Dendritic cell treated with granulocyte-macrophage colony-stimulating factor and Interleukin-4, amounts not matched to agents 40 ng/mL and 50 ng/mL, for 4 days (primary cell): ENCODE results near the gene DDRGK1.

Source experiments
- H3K27ac Mint-ChIP-seq: one replicate; pipeline ENCODE4 v1.8.0; 2022; ENCODE audit warnings: mild to moderate bottlenecking, mixed read lengths
- H3K27me3 Mint-ChIP-seq: one replicate; pipeline ENCODE4 v1.8.0; 2022; ENCODE audit warnings: mild to moderate bottlenecking, mixed read lengths
- H3K36me3 Mint-ChIP-seq: one replicate; pipeline ENCODE4 v1.8.0; 2022; ENCODE audit warnings: low read depth, mixed read lengths
- H3K4me1 Mint-ChIP-seq: one replicate; pipeline ENCODE4 v1.8.0; 2022; ENCODE audit warnings: low read depth, mixed read lengths
- H3K4me3 Mint-ChIP-seq: one replicate; pipeline ENCODE4 v1.8.0; 2022; ENCODE audit warnings: mild to moderate bottlenecking, moderate library complexity, mixed read lengths
- H3K9me3 Mint-ChIP-seq: one replicate; pipeline ENCODE4 v1.8.0; 2022; ENCODE audit warnings: mixed read lengths
- intact Hi-C: fragments of 100-400 bp; cut with micrococcal nuclease; formaldehyde crosslinking; loops from one replicate; pipeline ENCODE4 v1.15.0; 2022

The DDRGK1 gene

DNA sequence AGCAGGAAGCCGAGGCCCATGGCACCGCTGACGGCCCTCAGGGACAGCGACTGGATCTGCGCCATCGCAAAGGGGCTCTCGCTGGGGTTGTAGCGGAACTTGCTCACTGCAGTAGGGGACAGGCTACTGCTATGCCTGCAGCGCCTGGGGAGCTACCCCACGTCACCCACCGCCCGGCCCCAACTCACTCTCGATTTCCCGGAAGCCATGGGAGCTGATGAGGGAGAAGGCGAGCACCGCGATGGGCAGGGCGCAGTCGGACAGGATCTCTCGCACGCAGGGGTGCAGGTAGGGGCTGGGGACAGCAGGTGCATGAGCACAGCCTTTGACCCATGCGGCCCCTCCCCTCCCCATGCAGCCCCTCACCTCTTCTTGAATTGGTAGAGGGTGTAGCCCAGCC, 24.7 kb upstream of the DDRGK1 start:
- no peak overlapping the region for H3K27ac Mint-ChIP-seq
- H3K9me3 Mint-ChIP-seq: no peaks in the 10 kb centered on the region
- no peaks in the 10 kb centered on the region for H3K4me1 Mint-ChIP-seq
- intact Hi-C loops: no loop called here
- H3K27me3 Mint-ChIP-seq: peaks cover 4% of the 10 kb centered on the region
- peaks cover 20% of the 10 kb centered on the region for H3K36me3 Mint-ChIP-seq
- H3K4me3 Mint-ChIP-seq: no peak overlapping the region

DNA sequence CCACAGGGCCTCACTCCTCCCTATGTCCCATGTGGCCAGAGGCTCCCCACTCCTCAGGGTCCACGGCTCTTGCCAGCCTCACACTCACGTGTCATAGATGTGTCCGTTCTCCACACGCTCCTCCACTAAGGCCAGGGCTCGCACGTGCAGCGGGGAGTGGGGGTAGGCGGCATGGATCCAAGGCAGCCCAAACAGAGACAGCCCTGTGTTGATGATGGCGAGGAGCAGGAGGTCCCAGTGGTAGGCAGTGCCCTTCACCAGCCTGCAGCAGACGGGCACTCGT, 24.2 kb upstream of the DDRGK1 start:
- no peaks in the 10 kb centered on the region for H3K9me3 Mint-ChIP-seq
- H3K36me3 Mint-ChIP-seq: peaks cover 24% of the 10 kb centered on the region
- no peak overlapping the region for H3K27ac Mint-ChIP-seq
- H3K27me3 Mint-ChIP-seq: peaks cover 2% of the 10 kb centered on the region
- no peaks in the 10 kb centered on the region for H3K4me1 Mint-ChIP-seq
- no peak overlapping the region for H3K4me3 Mint-ChIP-seq
- intact Hi-C loops: no loop called here

DNA sequence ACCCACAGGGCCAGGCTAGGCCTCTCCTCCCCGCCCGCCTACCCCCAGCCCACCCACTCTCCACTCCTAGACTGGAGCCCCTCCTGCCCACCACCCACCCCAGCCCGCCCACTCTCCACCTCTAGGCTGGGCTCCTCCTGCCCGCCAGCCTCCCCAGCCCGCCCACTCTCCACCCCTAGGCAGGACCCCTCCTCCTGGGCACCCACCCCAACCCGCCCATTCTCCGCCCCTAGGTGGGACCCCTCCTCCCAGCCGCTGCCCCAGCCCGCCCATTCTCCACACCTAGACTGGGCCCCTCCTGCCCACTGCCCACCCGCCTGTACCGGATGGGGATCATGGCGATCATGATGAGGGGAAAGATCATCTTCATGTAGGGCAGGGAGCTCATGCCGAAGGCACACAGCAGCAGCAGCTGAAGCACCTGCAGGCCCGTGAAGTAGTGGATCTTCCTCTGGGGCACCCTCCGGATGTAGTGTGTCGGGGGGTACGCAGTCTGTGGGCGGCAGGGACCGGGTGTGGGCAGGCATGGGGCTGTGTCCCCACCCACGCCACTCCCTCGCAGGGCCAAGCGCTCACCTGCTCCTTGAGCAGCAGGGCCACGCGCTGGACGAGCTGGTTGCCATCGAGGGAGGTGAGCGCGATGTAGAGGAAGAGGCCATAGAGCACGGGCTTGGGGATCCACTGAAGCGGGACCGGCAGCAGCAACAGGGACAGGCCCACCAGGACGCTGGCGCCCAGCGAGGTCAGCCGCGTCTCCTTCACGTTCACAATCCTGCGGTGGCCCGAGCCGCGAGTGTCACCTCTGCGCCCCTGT, 23.7 kb upstream of the DDRGK1 start:
- intact Hi-C loops: no loop called here
- no peak overlapping the region for H3K4me3 Mint-ChIP-seq
- no peaks in the 10 kb centered on the region for H3K9me3 Mint-ChIP-seq
- H3K4me1 Mint-ChIP-seq: peaks cover 2% of the 10 kb centered on the region
- H3K27me3 Mint-ChIP-seq: peaks cover 2% of the 10 kb centered on the region
- no peak overlapping the region for H3K27ac Mint-ChIP-seq
- H3K36me3 Mint-ChIP-seq: peaks cover 30% of the 10 kb centered on the region

DNA sequence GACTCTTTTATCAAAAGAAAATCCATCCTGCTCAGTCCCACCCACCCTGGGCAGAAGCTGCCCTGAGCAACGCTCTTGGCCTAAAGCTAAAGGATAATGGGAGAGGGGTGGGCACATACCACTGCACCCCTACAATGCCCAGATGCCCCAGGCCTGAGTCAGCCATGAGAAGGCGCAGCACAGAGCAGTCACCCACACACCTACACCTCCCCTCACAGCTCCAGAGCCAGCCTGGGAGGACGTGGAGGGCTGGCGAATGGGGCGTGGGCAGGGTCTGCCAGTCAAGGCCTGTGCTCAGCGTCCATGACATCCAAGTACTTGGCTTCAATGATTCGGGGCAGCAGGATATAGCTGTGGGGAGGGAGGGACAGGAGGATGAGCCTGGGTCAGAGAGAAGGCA, 23.0 kb upstream of the DDRGK1 start:
- intact Hi-C loops: no loop called here
- H3K4me3 Mint-ChIP-seq: no peak overlapping the region
- no peaks in the 10 kb centered on the region for H3K27me3 Mint-ChIP-seq
- H3K4me1 Mint-ChIP-seq: peaks cover 7% of the 10 kb centered on the region
- no peak overlapping the region for H3K27ac Mint-ChIP-seq
- no peaks in the 10 kb centered on the region for H3K9me3 Mint-ChIP-seq
- peaks cover 36% of the 10 kb centered on the region for H3K36me3 Mint-ChIP-seq

DNA sequence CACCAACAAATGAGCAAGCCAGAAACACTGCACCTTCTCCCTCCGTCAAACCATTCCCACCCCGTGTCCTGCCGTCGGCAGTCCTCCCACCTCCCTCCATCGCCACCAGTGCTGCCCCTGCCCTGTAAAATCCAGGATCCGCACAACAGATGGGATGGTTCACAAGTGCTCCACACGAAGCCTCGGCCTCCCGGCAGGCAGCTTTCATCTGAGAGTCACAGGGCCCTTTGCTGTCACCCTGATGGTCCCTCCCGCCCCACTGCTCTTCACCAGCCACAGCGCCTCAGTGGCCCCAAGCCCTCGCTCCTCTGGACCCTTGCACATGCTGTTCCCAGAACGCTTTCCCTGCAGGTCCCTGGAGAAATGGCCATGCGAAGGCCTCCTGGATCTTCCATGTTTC, 22.4 kb upstream of the DDRGK1 start:
- Mint-ChIP-seq H3K27ac (no peak overlapping the region), H3K4me3 (no peak overlapping the region), H3K36me3 (peaks cover 43% of the 10 kb centered on the region), H3K27me3 (no peaks in the 10 kb centered on the region), H3K4me1 (peaks cover 7% of the 10 kb centered on the region), H3K9me3 (no peaks in the 10 kb centered on the region)
- intact Hi-C loops: no loop called here

DNA sequence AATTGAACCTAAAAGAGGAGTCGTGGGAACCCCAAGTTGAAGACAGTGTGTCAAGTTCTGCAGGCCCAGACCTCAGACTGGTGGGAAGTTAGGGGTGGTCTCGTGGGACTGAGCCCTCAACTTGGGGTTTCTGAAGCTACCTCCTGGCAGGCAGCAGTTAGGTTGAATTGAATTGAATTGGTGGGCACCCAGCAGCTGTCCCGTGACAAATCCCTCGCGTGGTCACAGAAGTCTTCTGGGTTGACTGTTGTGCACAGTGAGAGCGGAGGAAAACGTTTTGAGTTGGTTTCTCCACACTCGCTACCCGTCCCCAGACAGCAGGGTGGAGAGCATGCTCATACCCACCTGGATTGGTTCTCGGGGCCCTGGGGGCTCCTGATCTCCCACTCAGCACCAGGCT, 21.6 kb upstream of the DDRGK1 start:
- no peak overlapping the region for H3K4me3 Mint-ChIP-seq
- peaks cover 7% of the 10 kb centered on the region for H3K4me1 Mint-ChIP-seq
- H3K27ac Mint-ChIP-seq: no peak overlapping the region
- no peaks in the 10 kb centered on the region for H3K9me3 Mint-ChIP-seq
- H3K27me3 Mint-ChIP-seq: no peaks in the 10 kb centered on the region
- intact Hi-C loops: no loop called here
- H3K36me3 Mint-ChIP-seq: peaks cover 50% of the 10 kb centered on the region

DNA sequence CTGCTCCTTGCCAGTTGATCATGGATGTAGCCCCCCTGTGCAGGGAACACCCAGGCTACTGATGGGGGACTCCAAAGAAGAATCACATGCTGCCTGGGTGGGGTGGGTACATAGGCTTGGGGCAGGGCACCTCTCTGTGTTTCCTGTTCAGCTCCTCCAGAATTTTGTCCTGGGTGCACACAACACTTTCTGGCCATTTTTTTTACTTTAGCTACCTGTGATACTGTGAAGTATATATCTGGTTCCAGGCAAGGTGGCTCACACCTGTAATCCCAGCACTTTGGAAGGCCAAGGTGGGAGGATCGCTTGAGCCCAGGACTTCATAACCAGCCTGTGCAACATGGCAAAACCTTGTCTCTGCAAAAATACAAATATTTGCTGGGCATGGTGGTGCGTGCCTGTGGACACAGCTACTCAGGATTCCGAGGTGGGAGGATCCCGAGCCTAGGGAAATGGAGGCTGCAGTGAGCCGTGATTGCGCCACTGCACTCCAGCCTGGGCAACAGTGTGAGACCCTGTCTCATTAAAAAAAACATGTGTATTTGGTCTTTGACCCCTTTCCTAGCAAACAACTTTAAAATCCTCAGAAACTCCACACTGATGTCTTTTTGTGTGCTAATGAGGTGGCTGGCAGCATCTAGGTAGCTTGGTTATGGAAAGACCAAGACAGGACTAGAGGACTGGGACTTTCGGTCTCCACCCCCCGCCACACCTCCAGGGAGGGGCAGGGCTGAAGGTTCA, 20.4 kb upstream of the DDRGK1 start:
- H3K9me3 Mint-ChIP-seq: no peaks in the 10 kb centered on the region
- intact Hi-C loops: no loop called here
- no peak overlapping the region for H3K4me3 Mint-ChIP-seq
- H3K27ac Mint-ChIP-seq: no peak overlapping the region
- H3K27me3 Mint-ChIP-seq: no peaks in the 10 kb centered on the region
- peaks cover 7% of the 10 kb centered on the region for H3K4me1 Mint-ChIP-seq
- peaks cover 63% of the 10 kb centered on the region for H3K36me3 Mint-ChIP-seq

DNA sequence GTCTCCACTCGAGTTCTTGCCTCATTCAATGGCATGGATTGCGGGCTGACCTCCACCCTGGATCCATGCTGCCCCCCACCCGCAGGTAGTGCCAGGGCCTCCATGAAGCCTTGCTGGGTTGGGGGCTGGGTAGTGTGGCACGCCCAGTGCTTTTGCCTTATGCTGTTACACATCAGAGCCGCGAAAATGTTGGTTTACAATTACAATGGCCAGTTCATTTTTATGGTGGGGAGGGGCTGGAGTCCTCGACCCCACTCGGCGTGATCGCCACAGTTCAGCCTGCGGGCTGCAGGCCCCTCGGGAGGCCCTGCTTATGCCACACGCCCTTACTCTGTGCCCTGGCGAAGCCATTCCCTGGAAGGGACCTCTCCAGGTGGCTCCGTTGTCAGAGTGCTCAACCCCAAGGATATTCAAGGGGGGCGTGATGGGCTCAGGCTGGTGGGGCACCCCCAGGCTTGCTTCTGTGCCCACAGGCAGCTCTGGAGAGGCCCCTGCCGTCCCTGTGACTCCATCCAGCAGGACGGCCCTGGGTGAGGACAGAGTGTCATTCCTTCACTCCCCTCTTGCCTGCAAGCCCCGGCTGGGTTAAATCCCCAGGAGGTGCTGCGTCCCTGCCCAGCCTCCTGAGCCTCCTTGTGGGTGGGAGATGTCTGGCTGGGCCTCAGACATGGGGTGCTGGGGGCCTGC, 19.7 kb upstream of the DDRGK1 start:
- Mint-ChIP-seq H3K27me3 (no peaks in the 10 kb centered on the region), H3K27ac (no peak overlapping the region), H3K36me3 (peaks cover 69% of the 10 kb centered on the region), H3K4me3 (no peak overlapping the region), H3K4me1 (peaks cover 7% of the 10 kb centered on the region), H3K9me3 (no peaks in the 10 kb centered on the region)
- intact Hi-C loops: no loop called here

DNA sequence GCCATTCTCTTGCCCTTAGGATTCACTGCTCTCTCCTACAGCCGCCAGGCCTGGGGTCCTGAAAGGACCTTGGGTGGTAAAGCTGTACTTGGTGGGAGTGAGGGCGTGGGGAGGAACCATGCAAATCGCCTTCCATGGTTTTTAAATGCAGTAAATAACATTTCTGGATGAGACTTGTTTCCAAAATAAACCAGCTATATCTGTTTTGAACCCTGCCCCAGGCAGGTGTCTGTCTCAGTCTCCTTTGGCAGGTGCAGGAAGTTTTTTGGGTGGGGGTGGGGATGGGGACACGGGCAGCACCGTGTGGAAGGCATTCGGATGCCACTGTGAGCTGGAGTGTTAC, 19.1 kb upstream of the DDRGK1 start:
- peaks cover 8% of the 10 kb centered on the region for H3K4me1 Mint-ChIP-seq
- peaks cover 71% of the 10 kb centered on the region for H3K36me3 Mint-ChIP-seq
- intact Hi-C loops: no loop called here
- H3K4me3 Mint-ChIP-seq: no peak overlapping the region
- no peaks in the 10 kb centered on the region for H3K27me3 Mint-ChIP-seq
- no peaks in the 10 kb centered on the region for H3K9me3 Mint-ChIP-seq
- peak overlapping the region; percentile 45 for H3K27ac Mint-ChIP-seq

DNA sequence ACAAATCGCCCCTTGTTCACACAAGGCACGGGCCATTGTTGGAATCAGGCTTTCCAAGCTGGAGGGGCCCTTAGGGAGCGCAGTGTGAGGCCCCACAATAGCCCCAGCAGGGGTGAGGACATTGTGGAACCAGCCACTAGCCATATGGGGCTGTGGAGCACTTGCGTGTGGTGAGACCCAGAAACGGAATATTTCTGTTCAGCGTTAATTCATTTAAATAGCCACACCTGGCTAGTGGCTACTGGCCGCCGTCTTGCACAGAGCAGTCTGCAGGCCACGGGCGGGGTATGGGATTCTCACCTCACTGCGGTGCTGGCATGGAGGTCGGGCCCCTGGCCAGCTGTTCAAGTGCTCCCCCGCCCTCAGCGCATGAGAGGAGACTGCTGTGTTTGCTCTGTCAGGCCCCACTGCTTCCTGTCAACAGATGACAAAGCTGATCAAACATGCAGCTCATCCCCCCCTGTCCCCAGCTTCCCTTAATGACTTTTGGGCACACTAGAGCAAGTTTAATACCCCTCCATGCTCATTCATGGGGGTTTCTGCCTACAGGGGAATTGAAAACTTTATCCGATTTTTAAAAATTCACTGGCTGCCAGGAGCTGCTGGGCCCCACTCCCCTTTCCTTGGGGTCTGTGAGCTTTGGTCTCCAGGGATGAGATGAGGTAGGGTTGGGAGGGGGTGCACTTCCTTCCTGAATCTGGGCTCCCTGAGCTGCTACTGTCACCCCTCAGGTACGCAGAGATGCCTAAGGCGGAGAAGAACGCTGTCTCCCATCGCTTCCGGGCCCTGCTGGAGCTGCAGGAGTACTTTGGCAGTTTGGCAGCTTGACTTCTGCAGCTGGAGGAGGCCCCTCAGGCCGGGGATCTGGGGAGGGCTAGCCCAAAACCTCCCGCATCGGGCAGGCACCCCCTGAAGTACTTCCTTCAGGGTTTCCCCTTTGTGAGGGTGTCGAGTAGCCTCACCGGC, 18.4 kb upstream of the DDRGK1 start:
- Mint-ChIP-seq H3K4me1 (peaks cover 15% of the 10 kb centered on the region), H3K9me3 (no peaks in the 10 kb centered on the region), H3K36me3 (peaks cover 75% of the 10 kb centered on the region), H3K4me3 (no peak overlapping the region), H3K27me3 (no peaks in the 10 kb centered on the region), H3K27ac (peak overlapping the region; percentile 45)
- intact Hi-C loops: no loop called here

DNA sequence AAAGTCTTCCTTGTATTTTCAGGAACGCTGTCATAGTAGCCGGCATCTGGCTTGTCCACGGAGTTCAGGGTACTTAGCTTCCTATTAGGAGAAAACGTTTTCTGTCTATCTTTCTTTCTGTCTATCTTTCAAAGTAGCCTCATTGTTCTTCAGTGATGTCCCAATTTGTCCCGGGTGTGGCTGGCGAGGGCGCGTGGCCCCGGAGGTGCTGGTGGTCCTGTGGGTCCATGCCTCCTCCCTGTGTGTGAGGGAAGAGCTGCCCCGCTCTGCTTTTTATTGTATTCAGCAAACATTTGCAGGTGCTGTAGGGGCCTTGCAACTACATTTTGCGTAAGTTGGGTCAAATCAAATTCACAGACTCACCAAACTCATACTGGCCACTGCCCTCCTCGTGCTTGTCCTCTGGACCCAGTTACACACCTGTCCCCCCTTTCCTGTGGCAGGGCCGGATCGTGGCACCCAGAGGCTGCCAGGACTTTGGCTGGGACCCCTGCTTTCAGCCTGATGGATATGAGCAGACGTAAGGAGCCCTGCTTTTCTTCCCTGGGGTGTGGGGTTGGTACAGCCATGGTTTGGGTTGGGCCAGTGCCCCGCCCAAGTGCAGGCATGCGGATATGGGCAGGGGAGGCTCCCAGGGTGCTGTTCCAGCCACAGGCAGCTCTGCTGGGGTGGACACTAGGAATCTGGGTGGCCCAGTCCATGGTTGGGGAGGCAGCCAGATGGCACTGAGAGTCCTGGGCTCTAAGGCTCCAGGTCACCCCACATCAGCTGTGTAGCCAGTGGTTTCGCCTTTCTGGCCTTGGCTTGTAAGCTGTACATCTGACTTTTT, 17.1 kb upstream of the DDRGK1 start:
- Mint-ChIP-seq H3K27ac (no peak overlapping the region), H3K9me3 (no peaks in the 10 kb centered on the region), H3K4me1 (peaks cover 16% of the 10 kb centered on the region), H3K36me3 (peaks cover 68% of the 10 kb centered on the region), H3K4me3 (no peak overlapping the region), H3K27me3 (no peaks in the 10 kb centered on the region)
- intact Hi-C loops: no loop called here

DNA sequence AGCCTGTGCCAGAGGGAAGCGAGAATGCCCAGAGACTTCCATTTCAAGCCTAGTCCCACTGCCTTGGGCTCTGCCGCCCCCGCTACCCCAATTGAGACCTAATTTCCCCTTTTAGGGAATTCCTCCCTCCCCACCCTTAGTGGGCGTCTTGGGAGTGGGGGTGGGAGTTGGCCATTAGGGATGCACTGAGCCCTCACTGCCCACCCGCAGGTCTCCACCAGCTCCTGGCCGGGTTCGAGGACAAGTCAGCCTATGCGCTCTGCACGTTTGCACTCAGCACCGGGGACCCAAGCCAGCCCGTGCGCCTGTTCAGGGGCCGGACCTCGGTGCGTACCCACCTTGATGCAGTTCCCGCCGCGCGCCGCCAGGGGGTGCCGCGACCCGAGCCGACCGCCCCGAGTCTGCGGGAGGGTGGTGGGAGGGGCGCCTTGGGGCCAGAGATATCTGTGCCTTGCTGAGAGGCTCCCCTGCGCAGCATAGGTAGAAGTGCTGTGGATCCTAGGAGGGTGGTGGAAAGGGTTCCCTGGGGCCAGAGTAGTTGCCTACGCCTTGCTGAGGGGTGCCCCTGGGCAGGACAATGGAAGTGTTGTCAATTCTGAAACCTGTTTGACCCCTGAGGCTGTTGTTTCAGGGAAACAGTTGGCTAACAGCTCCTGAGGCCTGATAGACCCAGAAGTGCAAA, 14.0 kb upstream of the DDRGK1 start:
- H3K27me3 Mint-ChIP-seq: no peaks in the 10 kb centered on the region
- no peaks in the 10 kb centered on the region for H3K9me3 Mint-ChIP-seq
- H3K36me3 Mint-ChIP-seq: peaks cover 77% of the 10 kb centered on the region
- peaks cover 37% of the 10 kb centered on the region for H3K4me1 Mint-ChIP-seq
- intact Hi-C loops: no loop called here
- H3K4me3 Mint-ChIP-seq: peak overlapping the region; percentile 39
- H3K27ac Mint-ChIP-seq: peak overlapping the region; percentile 70
